ENCODE measurements around the gene TRNP1.

Gene TRNP1

DNA sequence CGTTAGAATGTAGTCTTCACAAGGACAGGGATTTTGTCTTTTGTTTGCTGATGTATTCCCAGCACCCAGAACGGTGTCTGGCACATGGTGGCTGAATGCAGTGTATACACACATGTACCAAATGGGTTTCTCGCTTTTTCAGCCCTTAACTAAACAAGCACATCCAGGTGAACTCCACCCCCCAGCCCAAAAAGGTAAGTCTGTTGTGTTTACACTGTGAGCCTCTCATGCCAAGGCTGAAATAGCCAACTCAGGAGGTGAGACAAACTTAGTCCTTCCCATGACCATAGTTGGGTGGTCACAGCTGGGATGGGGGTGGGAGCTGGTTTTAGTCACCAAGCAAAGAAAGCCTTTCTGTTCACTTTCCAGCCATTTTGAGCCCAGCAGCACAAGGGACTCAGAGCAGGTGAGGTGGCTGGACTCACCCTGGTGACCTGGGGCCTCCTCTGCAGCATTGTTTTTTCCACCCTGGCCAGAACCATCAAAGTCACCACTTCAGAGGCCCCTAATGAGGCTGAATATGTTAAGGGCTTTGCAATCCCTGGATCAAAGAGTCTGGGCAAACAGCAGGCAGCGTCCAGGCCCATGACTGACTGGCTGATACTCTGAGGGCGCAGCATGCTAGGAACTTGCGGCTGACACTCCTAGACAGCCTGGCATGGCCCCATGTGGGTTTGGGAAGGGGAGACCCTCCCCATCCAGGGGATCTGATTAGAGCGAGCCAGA, 10.4 kb downstream of the TRNP1 start:
- no peak for DNase-seq

DNA sequence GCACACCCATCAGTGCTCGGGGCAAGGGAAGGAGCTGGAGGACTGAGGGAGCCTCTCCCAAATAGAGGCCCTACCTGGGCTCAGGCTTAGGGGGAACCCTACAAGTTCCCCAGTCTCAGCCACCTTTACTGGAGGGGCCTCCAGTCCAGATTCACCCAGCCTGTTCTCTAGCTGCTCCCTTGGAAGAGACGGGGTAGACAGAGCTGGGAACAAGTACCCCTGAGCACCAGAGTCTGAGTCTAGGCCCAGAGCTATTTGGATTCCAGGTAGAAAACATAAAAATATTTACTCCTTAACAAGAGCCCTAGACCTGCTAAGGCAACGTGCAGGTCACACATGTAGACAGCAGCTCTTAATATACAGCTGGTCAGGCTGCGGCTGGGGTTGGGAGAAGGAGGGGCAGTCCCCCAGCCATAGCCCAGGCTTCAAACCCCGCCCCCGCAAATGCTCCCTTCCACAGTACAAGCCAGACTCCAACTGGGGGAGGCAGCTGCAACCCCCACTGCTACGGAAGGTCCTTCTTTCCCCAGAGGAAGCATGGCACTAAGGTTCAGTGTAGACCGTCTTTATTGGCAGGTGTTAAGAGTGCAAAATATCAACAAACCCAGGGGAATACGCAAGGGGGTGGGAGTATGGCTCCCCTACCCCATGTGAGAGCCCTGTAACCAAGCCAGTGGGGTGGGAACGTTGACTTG, 11.1 kb downstream of the TRNP1 start:
- DNase-seq = peak; percentile 59

GRCh38 chr1:27005166-27005530, 11.7 kb downstream of the TRNP1 start:
- DNase-seq = no peak

- no peak for DNase-seq
These were observed 12.4 kb downstream of the TRNP1 start for GRCh38 chr1:27005648-27006496.

- no peak for DNase-seq
These were observed 13.2 kb downstream of the TRNP1 start for GRCh38 chr1:27006683-27007082.

DNA sequence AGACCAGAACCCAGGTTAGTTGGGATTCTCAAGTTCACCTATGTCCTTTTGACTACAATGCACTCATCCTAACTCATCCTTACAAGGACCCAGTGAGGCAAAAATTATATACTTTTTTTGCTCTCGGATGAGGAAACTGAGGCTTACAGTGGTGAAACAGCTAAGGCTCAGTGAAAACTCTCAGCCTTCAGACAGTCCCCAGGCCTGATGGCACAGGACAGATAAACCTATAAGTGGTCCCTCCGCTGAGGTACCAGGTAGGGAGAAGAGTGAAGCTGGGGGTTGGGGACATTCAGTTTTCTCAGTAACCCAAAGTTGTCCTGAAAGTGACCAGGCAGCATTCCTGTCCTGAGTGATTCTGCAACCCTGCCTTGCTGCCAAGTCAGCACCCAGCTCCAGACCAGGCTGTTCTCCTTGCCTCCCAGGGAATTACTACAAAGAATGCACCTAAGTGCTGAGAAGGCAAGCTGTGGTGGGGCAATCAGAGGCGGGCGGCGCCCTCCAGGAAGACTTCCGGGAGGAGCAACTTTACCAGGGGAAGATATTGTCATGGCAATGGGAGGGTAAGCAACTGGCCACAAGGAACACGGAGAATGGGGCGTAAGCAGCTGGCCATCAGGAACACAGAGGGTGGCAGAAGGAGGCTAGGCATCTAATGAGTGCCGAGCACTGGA, 14.6 kb downstream of the TRNP1 start:
- DNase-seq = no peak

DNA sequence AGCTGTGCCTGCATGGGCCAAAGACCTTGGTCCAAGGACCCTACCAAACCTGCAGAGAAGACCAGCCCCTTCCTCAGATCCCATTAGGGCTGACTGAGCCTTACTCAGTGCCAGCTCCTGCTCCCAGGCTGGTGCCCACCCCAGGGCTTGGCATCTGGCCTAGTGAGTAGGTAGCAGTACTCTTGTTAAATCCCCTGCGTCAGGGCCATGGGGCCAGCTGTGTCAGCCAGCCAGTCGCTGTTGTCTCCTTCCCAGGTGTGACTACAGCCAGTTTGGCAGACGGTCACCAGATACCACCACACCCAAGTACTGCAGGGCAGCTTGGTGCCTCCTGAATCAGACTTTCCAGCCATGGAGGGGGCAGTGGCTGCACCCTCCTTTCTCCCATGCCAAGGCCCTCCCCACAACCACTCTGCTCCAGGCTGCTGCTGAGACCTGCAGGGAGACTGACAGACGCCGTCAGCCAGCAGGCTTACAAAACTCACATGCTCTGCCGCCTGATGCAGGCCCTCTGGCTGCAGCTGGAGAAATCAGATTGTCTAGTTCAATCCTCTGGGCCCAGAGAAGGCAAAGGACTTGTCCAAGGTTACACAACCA, 16.2 kb downstream of the TRNP1 start:
- DNase-seq = no peak

DNA sequence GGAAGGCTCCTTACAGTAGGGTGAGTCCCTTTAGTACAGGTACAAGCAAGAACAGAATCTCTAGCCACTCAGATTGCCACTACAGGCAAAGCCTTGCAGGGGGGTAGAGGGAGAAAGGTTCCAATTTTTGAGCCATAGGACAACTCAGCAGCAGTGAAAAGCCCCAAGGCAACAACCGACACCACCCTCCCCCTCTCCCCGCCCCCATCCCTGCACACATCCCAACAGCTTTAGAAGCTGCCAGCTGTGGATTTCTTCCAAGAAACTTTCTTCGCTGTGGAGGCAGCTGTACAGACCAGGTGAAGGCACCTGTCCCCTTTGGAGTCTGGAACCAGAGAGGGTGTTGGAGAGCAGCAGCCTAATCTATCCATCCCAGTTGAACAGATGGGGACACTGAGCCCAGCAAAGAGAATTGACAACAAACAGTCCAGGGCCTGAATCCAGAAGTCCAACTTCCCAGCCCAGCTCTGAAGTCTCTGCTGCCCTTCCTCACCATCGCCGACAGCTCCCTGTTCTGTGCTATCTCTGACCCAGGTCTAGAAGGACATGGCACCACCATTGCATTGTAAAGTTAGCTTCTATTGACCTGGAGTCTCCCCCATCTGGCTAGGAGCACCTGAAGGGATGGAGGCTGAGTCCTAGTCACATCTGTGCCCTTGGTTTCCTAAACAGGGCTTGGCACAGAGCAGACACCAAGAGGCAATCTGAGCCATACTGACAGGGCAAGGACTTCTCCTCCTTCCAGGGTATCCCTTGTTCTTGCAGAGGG, 16.9 kb downstream of the TRNP1 start:
- DNase-seq = no peak

- no peak for DNase-seq
These were observed 17.7 kb downstream of the TRNP1 start for GRCh38 chr1:27011058-27011764.

- DNase-seq = no peak
These were observed 18.6 kb downstream of the TRNP1 start for GRCh38 chr1:27011976-27012563.

- DNase-seq = no peak
These were observed 21.8 kb downstream of the TRNP1 start for GRCh38 chr1:27015260-27015659.

DNA sequence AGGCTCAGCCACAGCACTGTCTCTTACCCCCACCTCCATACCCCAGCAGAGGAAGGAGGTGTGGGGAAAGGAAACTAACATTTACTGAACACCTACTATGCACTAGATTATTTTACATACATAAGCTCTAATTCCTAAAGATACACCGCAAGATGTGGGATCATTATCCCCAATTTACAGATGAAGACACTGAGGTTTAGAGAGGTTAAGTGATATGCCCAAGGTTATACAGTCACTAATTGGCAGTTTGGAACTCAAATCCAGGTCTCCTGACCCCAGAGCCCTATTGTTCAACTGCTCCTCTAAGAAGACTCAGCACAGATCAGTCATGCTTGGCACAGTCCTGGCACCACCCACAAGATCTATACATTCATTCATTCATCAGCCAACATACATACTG, 22.9 kb downstream of the TRNP1 start:
- DNase-seq = no peak

DNA sequence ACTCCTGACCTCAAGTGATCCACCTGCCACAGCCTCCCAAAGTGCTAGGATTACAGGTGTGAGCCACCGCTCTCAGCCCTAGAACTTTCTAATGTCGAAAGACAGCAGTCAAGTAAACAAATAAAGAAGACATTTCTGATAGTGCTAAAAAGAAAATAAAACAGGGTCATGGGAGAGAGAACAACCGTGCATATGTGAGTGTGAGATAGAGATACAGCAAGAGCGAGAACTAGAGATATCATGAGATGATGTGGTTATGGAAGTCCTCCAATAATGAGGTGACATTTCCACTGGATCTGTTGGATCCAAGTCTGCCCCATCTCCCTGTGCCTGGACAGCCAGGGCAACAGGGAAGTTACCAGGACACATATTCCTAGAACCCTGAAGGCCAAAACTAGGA, 23.7 kb downstream of the TRNP1 start:
- DNase-seq = no peak

- no peak for DNase-seq
These were observed 24.8 kb downstream of the TRNP1 start for GRCh38 chr1:27018316-27018715.

DNA sequence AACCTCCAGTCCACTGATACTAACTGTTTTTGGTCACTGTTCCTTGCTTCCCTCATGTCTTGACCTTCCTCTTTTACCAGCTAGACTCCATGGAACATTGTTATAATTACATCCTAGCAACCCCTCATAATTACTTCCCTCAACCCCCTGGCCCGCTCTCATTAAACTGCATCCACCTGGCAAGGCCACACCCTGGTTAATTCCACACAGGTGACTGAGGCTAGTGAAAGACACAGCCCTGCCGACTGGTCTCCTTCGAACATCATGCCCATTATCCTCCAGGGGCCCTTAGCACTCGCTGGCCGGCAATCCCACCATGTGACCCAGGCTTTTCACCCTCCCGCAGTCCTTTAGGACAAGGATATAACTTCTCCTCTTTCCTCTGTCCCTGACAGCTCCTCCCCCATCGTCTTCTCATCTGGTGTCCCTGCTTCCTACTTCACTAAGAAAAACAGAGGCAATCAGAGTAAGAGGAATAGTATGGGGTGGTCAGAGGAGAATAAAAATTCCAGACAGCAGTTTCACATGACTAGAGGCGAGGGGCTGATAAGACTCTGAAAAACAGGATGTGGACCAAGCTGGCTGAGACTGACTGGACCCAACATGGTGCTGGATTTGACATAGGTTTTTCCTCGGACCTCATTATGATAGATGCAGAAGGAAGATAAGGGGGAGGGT, 28.0 kb downstream of the TRNP1 start:
- no peak for DNase-seq

GRCh38 chr1:27025718-27026117, 32.2 kb downstream of the TRNP1 start:
- no peak for DNase-seq

GRCh38 chr1:27026621-27027574, 33.4 kb downstream of the TRNP1 start:
- DNase-seq = peak; percentile 65

DNA sequence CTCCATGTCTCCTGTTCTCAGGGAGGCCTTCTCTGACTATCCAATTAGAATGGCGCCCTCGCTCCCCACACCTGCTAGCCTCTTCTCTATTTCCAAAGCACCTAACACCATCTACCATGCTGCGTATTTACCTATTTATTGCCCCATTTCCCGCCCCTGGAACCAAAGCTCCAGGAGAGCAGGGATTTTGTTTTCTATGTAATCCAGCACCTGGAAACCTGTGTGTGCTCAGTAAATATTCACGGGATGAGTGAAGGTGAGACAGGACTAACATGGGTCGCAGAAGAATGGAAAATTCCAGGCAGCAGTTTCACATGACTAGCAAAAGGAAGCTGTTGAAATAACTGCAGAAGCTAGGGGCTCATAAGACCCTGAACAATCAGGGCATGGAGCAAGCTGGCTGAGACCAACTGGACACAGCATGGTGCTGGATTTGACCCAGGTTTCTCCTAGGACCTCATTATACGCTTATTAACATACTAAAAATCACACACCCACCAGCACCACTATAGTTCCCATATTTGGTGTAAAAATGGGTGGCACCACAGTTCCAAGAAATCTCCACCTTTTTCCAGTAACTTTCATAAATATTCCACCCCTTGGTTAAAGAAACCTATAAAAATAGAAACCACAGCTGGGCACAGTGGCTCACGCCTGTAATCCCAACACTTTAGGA, 34.2 kb downstream of the TRNP1 start:
- DNase-seq = no peak
